Fibroblast of skin of scalp (primary cell): ENCODE measurements around the gene PRICKLE4.
A peak's percentile ranks its signal among the peaks of the same experiment; 100 is the strongest.
"Not testable (repeated sequence)": the region's sequence is repeated elsewhere in the genome, so short reads cannot be mapped to it uniquely, and the experiment has no call there.

ENCODE experiments used
- DNase-seq: peaks from one replicate; pipeline ENCODE4 v3.0.0-alpha.2; 2013

The PRICKLE4 gene

DNA sequence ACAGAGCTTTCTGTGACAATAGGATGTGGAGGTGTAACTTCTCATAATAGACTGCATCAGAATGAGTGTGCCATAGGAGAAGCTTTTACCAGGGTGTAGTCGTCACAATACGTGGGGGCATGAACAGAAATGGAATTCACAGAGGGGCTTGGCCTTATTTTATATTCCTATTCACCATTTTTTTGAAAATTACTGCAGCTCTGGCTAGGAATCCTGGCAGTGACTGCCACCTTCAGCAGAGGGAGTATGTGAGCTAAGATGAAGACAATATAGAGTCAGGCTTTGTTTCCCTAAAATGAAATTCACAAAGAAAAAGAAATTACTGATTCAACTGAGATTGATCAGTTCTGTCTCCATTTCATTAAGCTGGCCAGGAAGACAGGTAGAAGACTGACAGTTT, 20.8 kb downstream of the PRICKLE4 start:
- DNase-seq, result peak; percentile 23

DNA sequence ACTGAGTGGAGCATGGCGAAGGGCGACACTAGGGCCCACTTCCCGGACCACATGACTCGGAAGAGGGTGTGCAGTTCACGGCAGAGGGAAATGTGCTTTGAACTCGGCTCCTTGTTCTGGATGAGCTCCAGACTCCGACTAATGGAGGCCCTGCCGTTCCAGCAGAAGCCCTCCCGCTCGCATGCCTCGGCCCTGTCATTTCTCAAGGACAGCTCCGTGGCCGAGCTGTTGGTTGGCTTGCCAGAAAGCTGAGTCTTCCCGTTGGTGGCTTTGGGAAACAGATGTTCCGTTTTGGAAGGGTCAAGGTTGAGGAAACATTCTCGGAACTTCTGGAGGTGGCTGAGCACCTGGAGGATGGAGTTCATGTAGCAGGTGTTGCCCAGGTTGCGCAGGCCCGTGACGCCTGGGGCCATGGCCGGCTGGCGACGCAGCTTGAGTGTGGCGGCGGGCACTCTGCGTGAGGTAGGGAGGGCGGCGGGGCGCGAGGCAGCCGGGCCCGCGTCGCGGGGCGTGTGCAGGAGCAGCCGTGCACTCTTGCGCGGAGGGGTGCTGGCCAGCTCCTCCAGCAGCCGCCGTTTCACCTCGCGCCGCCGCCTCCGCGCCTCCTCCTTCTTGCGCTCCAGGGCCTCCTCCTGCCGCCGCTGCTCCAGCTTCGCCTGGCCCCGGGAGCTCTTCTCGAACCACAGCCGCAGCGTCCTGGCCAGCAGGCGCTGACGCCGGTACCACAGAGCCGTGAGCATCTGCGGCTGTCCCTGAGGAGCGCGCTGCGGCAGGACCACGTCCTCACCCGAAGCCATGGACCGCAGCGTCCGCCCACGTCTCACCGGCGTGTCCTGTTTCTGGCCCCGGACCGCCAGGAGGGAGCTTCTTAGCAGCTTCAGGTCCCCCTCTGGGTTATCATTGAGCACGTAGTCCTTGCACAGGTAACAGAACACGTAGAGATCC, 25.5 kb downstream of the PRICKLE4 start:
- DNase-seq, result no peak

DNA sequence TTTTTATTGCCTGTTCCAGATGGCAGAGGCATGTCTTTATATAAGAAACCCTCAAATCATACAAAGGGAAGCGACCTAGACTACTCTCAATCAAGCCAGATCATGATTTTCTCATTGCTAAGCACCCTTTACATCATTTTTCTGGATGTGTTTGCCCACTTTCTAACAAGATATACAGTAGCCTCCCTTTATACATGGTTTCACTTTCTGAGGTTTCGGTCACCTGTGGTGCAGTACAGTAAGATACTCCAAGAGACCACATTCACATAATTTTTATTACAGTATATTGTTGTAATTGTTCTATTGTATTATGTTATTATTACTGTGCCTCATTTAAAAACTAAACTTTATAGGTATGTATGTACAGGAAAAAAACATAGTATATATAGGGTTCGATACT, 30.5 kb downstream of the PRICKLE4 start:
- no peak for DNase-seq

- not testable (repeated sequence) for DNase-seq
Observed at GRCh38 chr6:41811946-41812345, 31.4 kb downstream of the PRICKLE4 start.

DNA sequence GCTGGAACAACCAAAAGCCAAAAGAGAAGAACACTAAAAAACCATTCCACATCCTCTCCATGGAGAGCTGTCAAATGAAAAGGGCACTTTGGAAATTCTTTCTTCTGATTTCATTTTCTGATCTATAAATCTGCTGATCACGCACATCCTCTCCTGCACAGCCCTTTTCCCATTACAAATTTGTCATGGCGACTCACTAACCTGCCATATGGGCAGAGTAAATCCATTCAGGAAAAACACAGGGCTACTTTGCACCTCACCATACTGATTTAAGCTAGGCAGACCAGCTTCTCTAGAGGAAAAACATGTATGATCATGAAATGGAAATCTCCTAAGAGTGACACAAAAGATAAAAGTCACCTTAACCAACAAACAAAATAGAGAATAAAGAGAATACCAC, 32.9 kb downstream of the PRICKLE4 start:
- DNase-seq, result no peak

DNA sequence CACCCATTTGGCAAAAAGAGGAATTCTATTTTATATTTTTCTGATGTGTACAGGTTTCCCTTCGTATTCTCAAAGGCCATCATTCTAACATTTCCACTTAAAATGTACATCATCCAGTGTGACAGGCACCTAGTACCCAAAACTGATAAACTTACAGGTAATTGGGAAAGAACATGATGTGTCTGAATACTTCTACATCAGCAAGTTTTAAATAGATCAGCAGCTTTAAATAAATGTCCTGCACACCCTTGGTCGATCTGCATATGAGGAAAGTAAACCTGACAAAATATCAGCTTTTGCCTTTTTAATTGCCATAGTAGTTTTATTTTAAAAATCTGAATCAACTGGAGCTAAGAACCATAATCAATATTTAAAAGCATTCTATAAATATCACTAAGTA, 33.4 kb downstream of the PRICKLE4 start:
- DNase-seq, result no peak

- DNase-seq, result no peak
Observed at GRCh38 chr6:41814629-41815028, 34.0 kb downstream of the PRICKLE4 start.

DNA sequence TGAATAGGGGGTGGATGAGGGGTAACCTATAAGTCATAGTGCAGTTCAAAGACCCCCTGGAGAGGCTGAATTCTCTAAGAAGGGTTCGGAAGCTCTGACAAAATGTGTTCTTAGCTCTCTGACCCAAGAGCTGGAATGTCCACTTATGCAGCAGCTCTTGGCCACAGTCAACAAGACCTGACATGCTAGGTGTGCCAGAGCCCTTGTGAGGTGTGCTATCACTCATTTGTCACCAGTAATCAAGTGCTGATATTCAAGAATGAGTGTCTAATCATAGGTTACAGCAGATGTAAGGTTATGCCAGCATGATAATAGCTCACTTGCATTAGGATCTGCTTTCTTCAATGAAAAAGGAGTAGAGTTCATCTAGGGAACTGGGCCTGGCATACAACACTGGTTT, 35.0 kb downstream of the PRICKLE4 start:
- no peak for DNase-seq

GRCh38 chr6:41818271-41819054, 37.9 kb downstream of the PRICKLE4 start:
- no peak for DNase-seq

GRCh38 chr6:41821266-41821665, 40.7 kb downstream of the PRICKLE4 start:
- no peak for DNase-seq

GRCh38 chr6:41822021-41822420, 41.4 kb downstream of the PRICKLE4 start:
- no peak for DNase-seq

DNA sequence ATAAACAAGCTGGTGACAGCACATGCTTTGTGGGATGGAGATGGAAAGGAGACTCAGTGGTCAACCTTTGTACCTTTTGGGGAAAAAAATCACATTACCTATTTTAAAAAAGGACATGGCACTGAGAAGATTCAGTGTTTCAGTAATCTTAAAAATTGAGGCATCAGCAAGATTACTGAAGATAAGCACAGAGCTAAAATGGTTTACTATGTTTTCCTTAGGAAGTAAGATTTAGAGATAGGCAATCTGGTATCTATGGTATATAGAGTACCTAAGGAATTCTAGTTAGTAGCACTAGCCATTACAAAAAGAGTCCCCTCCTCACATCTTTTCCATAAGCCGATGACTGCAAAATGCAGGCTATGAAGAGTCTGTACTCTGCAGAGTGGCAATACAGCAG, 42.6 kb downstream of the PRICKLE4 start:
- DNase-seq, result no peak

GRCh38 chr6:41824571-41825569, 44.3 kb downstream of the PRICKLE4 start:
- DNase-seq, result no peak

DNA sequence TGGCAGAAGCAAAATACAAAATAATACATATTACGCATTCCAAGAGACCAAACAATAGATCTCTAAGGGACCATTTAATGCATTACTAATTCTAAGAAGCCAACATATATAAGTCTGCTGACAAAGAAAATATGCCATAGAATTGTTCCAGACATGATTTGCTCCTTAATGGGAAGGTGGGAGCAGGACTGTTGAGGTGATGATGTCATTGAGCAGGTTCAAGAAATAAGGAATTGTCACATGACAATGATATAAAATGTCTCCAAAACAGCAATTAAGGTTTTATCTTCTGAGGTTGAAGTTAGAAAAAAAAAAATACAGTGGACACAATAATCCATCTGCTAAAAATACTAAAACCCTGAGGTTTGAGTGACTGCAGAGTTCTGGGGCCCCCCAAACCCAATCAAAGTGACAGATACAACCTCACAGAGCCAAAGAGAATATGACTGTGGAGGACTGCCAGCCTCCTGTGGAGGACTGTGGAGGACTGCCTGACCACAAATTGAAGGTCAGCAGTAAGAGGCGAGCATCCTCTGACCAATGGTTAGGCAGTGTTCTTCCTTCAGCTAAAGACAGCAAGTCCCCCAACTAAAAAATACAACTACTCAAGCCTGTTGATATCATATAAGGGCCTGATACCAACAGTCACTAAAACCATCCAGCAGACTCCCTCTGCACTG, 45.9 kb downstream of the PRICKLE4 start:
- DNase-seq, result no peak

DNA sequence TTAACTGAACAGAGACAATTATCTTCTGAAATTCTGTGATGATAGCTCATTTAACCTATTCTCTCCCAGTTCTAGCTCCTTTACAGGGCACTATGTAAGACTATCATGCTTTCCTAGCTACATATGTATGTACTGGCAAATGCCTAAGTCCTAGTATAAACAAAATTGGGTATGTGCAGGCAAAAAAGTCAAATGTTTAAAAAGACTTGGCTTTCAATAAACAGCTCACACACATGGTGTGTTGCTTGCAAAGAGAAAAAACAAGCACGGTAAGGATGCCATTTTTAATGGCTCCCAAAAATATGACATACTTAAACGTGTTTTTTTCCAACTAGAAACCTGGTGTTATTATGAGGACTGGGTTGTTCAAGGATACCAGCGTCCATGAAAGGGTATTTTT, 51.7 kb downstream of the PRICKLE4 start:
- DNase-seq, result no peak

DNA sequence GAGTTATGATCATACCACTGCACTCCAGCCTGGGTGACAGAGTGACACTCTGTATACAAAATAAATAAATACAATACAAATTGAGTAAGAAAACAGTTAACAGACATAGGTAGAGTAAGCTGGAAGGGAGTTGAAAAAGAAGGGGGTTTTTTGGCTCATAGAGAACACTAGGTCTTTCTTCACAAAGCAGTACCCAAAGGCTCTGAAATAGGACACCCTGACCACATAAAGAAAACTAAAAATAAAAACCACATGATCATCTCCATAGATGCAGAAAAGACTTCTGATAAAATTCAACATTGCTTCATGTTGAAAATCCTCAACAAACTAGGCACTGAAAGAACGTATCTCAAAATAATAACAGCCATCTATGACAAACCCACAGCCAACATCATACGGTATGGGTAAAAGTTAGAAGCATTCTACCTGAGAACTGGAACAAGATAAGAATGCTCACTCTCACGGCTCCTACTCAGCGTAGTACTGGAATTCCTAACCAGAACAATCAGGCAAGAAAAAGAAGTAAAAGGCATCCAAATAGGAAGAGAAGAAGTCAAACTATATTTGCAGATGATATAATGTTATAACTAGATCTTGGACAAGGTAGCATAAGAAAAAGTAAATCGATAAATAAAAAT, 55.6 kb downstream of the PRICKLE4 start:
- no peak for DNase-seq

DNA sequence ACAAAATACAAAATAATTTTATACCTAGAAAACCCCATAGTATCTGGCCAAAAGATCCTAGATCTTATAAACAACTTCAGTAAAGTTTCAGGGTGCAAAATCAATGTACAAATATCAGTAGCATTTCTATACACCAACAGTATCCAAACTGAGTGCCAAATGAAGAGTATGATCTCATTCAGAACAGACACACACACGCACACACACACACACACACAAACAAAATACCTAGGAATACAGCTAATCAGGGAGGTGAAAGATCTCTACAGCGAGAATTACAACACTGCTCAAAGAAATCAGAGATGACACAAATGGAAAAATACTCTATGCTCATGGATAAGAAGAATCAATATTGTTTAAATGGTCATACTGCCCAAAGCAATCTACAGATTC, 56.1 kb downstream of the PRICKLE4 start:
- no peak for DNase-seq
